NCI-H2029 (cell line): Measurements from ENCODE around the gene VAV3.
"Not testable (repeated sequence)": the region's sequence is repeated elsewhere in the genome, so short reads cannot be mapped to it uniquely, and the experiment has no call there.

Source experiments
- DNase-seq: peaks from one replicate; lab custom pipeline; 2025; lab: John Stamatoyannopoulos, UW

Gene VAV3

GRCh38 chr1:107683191-107683657 is 281.8 kb downstream of the VAV3 start:
- DNase-seq: no peak

GRCh38 chr1:107682467-107682866 is 282.5 kb downstream of the VAV3 start:
- DNase-seq: no peak

GRCh38 chr1:107681001-107681479 is 283.9 kb downstream of the VAV3 start:
- no peak for DNase-seq

- DNase-seq: no peak
Measured at GRCh38 chr1:107680579-107680985, 284.4 kb downstream of the VAV3 start.

- DNase-seq: no peak
Measured at GRCh38 chr1:107679411-107679953, 285.5 kb downstream of the VAV3 start.

GRCh38 chr1:107678993-107679392 is 286.0 kb downstream of the VAV3 start:
- no peak for DNase-seq

- DNase-seq: no peak
Measured at GRCh38 chr1:107677697-107678096, 287.3 kb downstream of the VAV3 start.

- DNase-seq: no peak
Measured at GRCh38 chr1:107674486-107674885, 290.5 kb downstream of the VAV3 start.

GRCh38 chr1:107673006-107673405 is 292.0 kb downstream of the VAV3 start:
- DNase-seq: no peak

GRCh38 chr1:107670397-107671040 is 294.5 kb downstream of the VAV3 start:
- DNase-seq: no peak

GRCh38 chr1:107669996-107670395 is 295.0 kb downstream of the VAV3 start:
- peak; percentile 66 for DNase-seq

- DNase-seq: no peak
Measured at GRCh38 chr1:107668762-107669161, 296.2 kb downstream of the VAV3 start.

GRCh38 chr1:107666493-107666892 is 298.5 kb downstream of the VAV3 start:
- DNase-seq: no peak

GRCh38 chr1:107664982-107665925 is 299.7 kb downstream of the VAV3 start:
- DNase-seq: no peak

GRCh38 chr1:107662971-107663370 is 302.0 kb downstream of the VAV3 start:
- DNase-seq: no peak

- no peak for DNase-seq
Measured at GRCh38 chr1:107661158-107661557, 303.8 kb downstream of the VAV3 start.

- no peak for DNase-seq
Measured at GRCh38 chr1:107659961-107660360, 305.0 kb downstream of the VAV3 start.

GRCh38 chr1:107657356-107657755 is 307.6 kb downstream of the VAV3 start:
- DNase-seq: no peak

- no peak for DNase-seq
Measured at GRCh38 chr1:107653765-107654164, 311.2 kb downstream of the VAV3 start.

- no peak for DNase-seq
Measured at GRCh38 chr1:107653005-107653404, 312.0 kb downstream of the VAV3 start.

GRCh38 chr1:107650825-107651224 is 314.2 kb downstream of the VAV3 start:
- not testable (repeated sequence) for DNase-seq

GRCh38 chr1:107649023-107649422 is 316.0 kb downstream of the VAV3 start:
- no peak for DNase-seq

- no peak for DNase-seq
Measured at GRCh38 chr1:107648071-107648470, 316.9 kb downstream of the VAV3 start.
